SK-N-MC (cell line): ENCODE data around the gene TBX1.

Experiments
- EZH2 ChIP-seq: fragments of 200-600 bp; sonication (generic); IDR thresholded peaks from one replicate; pipeline ENCODE4 v1.6.1; 2017; ENCODE audit warnings: antibody characterized with exemption
- POLR2AphosphoS5 ChIP-seq: IDR thresholded peaks from 2 replicates; pipeline ENCODE4 v1.6.1; 2012; ENCODE audit warnings: mild to moderate bottlenecking, low read depth, low read length, borderline replicate concordance

GRCh38 chr22:19810381-19811201 is 50.0 kb downstream of the TBX1 start:
- TF ChIP-seq POLR2AphosphoS5 (no peak), EZH2 (no peak)
